ENCODE results near the gene DHRS9. TPM values are rescaled to one million over a fixed set of nuclear protein-coding genes. Genes with fewer than 3 reads are reported as not detected.

DHRS9 gene
- total and polyA plus RNA-seq, 2 experiments from 2014 or later = not detected

GRCh38 chr2:169077674-169078240 is 8.4 kb downstream of the DHRS9 start:
- H4K20me1 ChIP-seq (replicated peaks; ENCODE audit: insufficient read depth) = no peaks in the 10 kb centered on the region
- ATAC-seq (no peak), DNase-seq (ENCODE audit: low spot score) (no peak)
- no peak overlapping the region for H3K4me3 ChIP-seq
- Mint-ChIP-seq H3K4me1 (no peaks in the 10 kb centered on the region), H3K36me3 (ENCODE audit: low read depth) (no peaks in the 10 kb centered on the region), H3K27me3 (ENCODE audit: insufficient read depth, low read depth, poor library complexity) (peaks cover 2% of the 10 kb centered on the region), H3K4me3 (no peak overlapping the region), H3K9me3 (no peaks in the 10 kb centered on the region), H3K27ac (no peak overlapping the region)
- no peaks in the 10 kb centered on the region for H3K4me1 ChIP-seq (ENCODE audit: insufficient read depth)
- H3K27ac ChIP-seq (ENCODE audit: low read depth) = no peak overlapping the region
- H2AFZ ChIP-seq = peak overlapping the region; percentile 69
- TF ChIP-seq POLR2AphosphoS5 (IDR thresholded peaks at IDR 0.05; ENCODE audit: low read depth) (no peak), CTCF (conservative IDR thresholded peaks at IDR 0.05; ENCODE audit: low read depth in 2 of 2) (no peak), ZNF114 (CRISPR knock-in tag; IDR thresholded peaks at IDR 0.05) (no peak), EZH2 (IDR thresholded peaks at IDR 0.05; ENCODE audit: low read depth, unreplicated experiment) (no peak), JUNB (IDR thresholded peaks at IDR 0.05; ENCODE audit: unreplicated experiment) (no peak), CREB1 (CRISPR knock-in tag; IDR thresholded peaks at IDR 0.05; ENCODE audit: low read depth) (no peak), STAT1 (IDR thresholded peaks at IDR 0.05; ENCODE audit: unreplicated experiment) (no peak)
- no peaks in the 10 kb centered on the region for H3K27me3 ChIP-seq (ENCODE audit: insufficient read depth)
- no peak overlapping the region for H3K4me2 ChIP-seq
- no peaks in the 10 kb centered on the region for H3F3A ChIP-seq (replicated peaks; ENCODE audit: low read depth)
- no peaks in the 10 kb centered on the region for H3K36me3 ChIP-seq (ENCODE audit: insufficient read depth)
- H3K79me2 ChIP-seq (replicated peaks; ENCODE audit: insufficient read depth) = no peaks in the 10 kb centered on the region
- 0 out of 2 replicates have a peak, but pooled peaks cover 4% of the 10 kb centered on the region for H3K9me2 ChIP-seq (ENCODE audit: insufficient read depth)

GRCh38 chr2:169080250-169081069 is 11.1 kb downstream of the DHRS9 start:
- H3K27ac ChIP-seq (ENCODE audit: low read depth) = no peak overlapping the region
- H3K9me2 ChIP-seq (ENCODE audit: insufficient read depth) = 0 out of 2 replicates have a peak, but pooled peaks cover 4% of the 10 kb centered on the region
- no peaks in the 10 kb centered on the region for H3K4me1 Mint-ChIP-seq
- no peak overlapping the region for H3K4me3 ChIP-seq
- DNase-seq (ENCODE audit: low spot score) (no peak), ATAC-seq (no peak)
- H3K4me2 ChIP-seq = no peak overlapping the region
- H3K9me3 Mint-ChIP-seq = no peaks in the 10 kb centered on the region
- no peaks in the 10 kb centered on the region for H3K36me3 ChIP-seq (ENCODE audit: insufficient read depth)
- no peak overlapping the region; the same call in none of the 2 replicates for H2AFZ ChIP-seq
- H3F3A ChIP-seq (replicated peaks; ENCODE audit: low read depth) = no peaks in the 10 kb centered on the region
- no peaks in the 10 kb centered on the region for H3K36me3 Mint-ChIP-seq (ENCODE audit: low read depth)
- no peak overlapping the region for H3K4me3 Mint-ChIP-seq
- peaks cover 2% of the 10 kb centered on the region for H3K27me3 Mint-ChIP-seq (ENCODE audit: insufficient read depth, low read depth, poor library complexity)
- H3K27ac Mint-ChIP-seq = no peak overlapping the region
- H3K79me2 ChIP-seq (replicated peaks; ENCODE audit: insufficient read depth) = no peaks in the 10 kb centered on the region
- H3K4me1 ChIP-seq (ENCODE audit: insufficient read depth) = no peaks in the 10 kb centered on the region
- H4K20me1 ChIP-seq (replicated peaks; ENCODE audit: insufficient read depth) = no peaks in the 10 kb centered on the region
- H3K27me3 ChIP-seq (ENCODE audit: insufficient read depth) = no peaks in the 10 kb centered on the region
- TF ChIP-seq ETS1 (IDR thresholded peaks at IDR 0.05) = no peak
- no peak for TF ChIP-seq STAT1 (IDR thresholded peaks at IDR 0.05; ENCODE audit: unreplicated experiment)
- TF ChIP-seq EZH2phosphoT487 (IDR thresholded peaks at IDR 0.05; ENCODE audit: unreplicated experiment) = no peak
- no peak for TF ChIP-seq REST (IDR thresholded peaks at IDR 0.05; ENCODE audit: unreplicated experiment)
- TF ChIP-seq CREB1 (CRISPR knock-in tag; IDR thresholded peaks at IDR 0.05; ENCODE audit: low read depth) = no peak
- TF ChIP-seq JUNB (IDR thresholded peaks at IDR 0.05; ENCODE audit: unreplicated experiment) = no peak
- no peak for TF ChIP-seq NANOG (IDR thresholded peaks at IDR 0.05; ENCODE audit: borderline replicate concordance)
- no peak for TF ChIP-seq CTCF (conservative IDR thresholded peaks at IDR 0.05; ENCODE audit: low read depth in 2 of 2)
- no peak for TF ChIP-seq ZNF331 (CRISPR knock-in tag; IDR thresholded peaks at IDR 0.05; ENCODE audit: low read depth)
- TF ChIP-seq EZH2 (IDR thresholded peaks at IDR 0.05; ENCODE audit: low read depth, unreplicated experiment) = no peak
- TF ChIP-seq POLR2AphosphoS5 (IDR thresholded peaks at IDR 0.05; ENCODE audit: low read depth) = no peak
